ENCODE measurements around the gene TPD52L1. TPM values are rescaled to one million over a fixed set of nuclear protein-coding genes. Genes with fewer than 3 reads are reported as not detected.

Gene TPD52L1
- total RNA-seq, 2 experiments from 2014 or later: 0.52 to 1.1 TPM

GRCh38 chr6:125217992-125218391 lies 64.4 kb downstream of the TPD52L1 start:
- ChIA-PET CTCF (no interaction called here), POLR2A (interaction anchor here (0.6 kb wide), 1 partner anchor 541 kb away, joined by 3 read pairs; no protein-coding TSS in a partner anchor)
- intact Hi-C loops (cut with micrococcal nuclease): loop anchor here (1.0 kb wide), 1 partner anchor 10 kb away; no protein-coding TSS in a partner anchor
- Mint-ChIP-seq H3K4me3 (no peak overlapping the region), H3K9me3 (no peaks in the 10 kb centered on the region), H3K27ac (no peak overlapping the region), H3K4me1 (ENCODE audit: low read depth) (no peaks in the 10 kb centered on the region), H3K36me3 (ENCODE audit: low read depth) (no peaks in the 10 kb centered on the region), H3K27me3 (peaks cover 1% of the 10 kb centered on the region)
- DNase-seq: no peak
- no peak for TF ChIP-seq CTCF (IDR thresholded peaks at IDR 0.05)
- no peak for ATAC-seq

GRCh38 chr6:125219361-125219895 lies 65.9 kb downstream of the TPD52L1 start:
- no peak for ATAC-seq
- ChIA-PET CTCF (no interaction called here), POLR2A (no interaction called here)
- H3K9me3 Mint-ChIP-seq: no peaks in the 10 kb centered on the region
- intact Hi-C loops (cut with micrococcal nuclease): no loop called here
- no peaks in the 10 kb centered on the region for H3K4me1 Mint-ChIP-seq (ENCODE audit: low read depth)
- no peak overlapping the region for H3K27ac Mint-ChIP-seq
- no peak overlapping the region for H3K4me3 Mint-ChIP-seq
- H3K36me3 Mint-ChIP-seq (ENCODE audit: low read depth): no peaks in the 10 kb centered on the region
- no peak for DNase-seq
- TF ChIP-seq CTCF (IDR thresholded peaks at IDR 0.05): no peak
- peaks cover 1% of the 10 kb centered on the region for H3K27me3 Mint-ChIP-seq

DNA sequence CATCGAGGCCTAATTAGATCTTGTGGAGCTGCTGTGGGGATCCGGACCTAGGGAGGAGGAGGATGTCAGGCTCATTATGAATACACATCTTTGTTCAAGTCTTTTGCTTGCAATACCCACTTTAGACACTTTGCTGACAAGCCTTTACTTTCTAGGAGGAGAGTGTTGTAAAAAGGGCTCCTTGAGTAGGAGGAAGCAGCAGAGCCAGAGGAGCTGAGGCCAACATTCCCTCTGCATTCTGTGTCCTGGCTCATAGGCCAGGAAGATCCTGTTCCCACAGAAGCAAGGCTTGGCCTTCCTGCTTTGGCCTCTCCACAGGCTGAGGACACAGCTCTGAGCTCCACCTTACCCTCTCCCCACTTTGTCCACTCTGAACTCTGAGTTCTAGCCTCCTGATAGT lies 67.1 kb downstream of the TPD52L1 start:
- no peaks in the 10 kb centered on the region for H3K36me3 Mint-ChIP-seq (ENCODE audit: low read depth)
- DNase-seq (no peak), ATAC-seq (no peak)
- ChIA-PET CTCF (no interaction called here), POLR2A (no interaction called here)
- no peak overlapping the region for H3K4me3 Mint-ChIP-seq
- no peak overlapping the region for H3K27ac Mint-ChIP-seq
- H3K27me3 Mint-ChIP-seq: peaks cover 1% of the 10 kb centered on the region
- H3K9me3 Mint-ChIP-seq: no peaks in the 10 kb centered on the region
- TF ChIP-seq CTCF (IDR thresholded peaks at IDR 0.05): no peak
- no peaks in the 10 kb centered on the region for H3K4me1 Mint-ChIP-seq (ENCODE audit: low read depth)
- intact Hi-C loops (cut with micrococcal nuclease): no loop called here

- H3K4me1 Mint-ChIP-seq (ENCODE audit: low read depth): no peaks in the 10 kb centered on the region
- H3K36me3 Mint-ChIP-seq (ENCODE audit: low read depth): no peaks in the 10 kb centered on the region
- no peak overlapping the region for H3K4me3 Mint-ChIP-seq
- peaks cover 3% of the 10 kb centered on the region for H3K27me3 Mint-ChIP-seq
- CTCF ChIA-PET: no interaction called here
- H3K27ac Mint-ChIP-seq: no peak overlapping the region
- intact Hi-C loops (cut with micrococcal nuclease): no loop called here
- TF ChIP-seq CTCF (IDR thresholded peaks at IDR 0.05): no peak
- H3K9me3 Mint-ChIP-seq: no peaks in the 10 kb centered on the region
- DNase-seq (no peak), ATAC-seq (no peak)
- POLR2A ChIA-PET: no interaction called here
Observed at GRCh38 chr6:125222531-125223455, 69.2 kb downstream of the TPD52L1 start.

GRCh38 chr6:125224231-125224861 lies 70.8 kb downstream of the TPD52L1 start:
- TF ChIP-seq CTCF (IDR thresholded peaks at IDR 0.05): no peak
- H3K9me3 Mint-ChIP-seq: no peaks in the 10 kb centered on the region
- POLR2A ChIA-PET: no interaction called here
- H3K4me1 Mint-ChIP-seq (ENCODE audit: low read depth): no peaks in the 10 kb centered on the region
- H3K27ac Mint-ChIP-seq: no peak overlapping the region
- no peak for ATAC-seq
- no peaks in the 10 kb centered on the region for H3K36me3 Mint-ChIP-seq (ENCODE audit: low read depth)
- CTCF ChIA-PET: no interaction called here
- intact Hi-C loops (cut with micrococcal nuclease): no loop called here
- H3K4me3 Mint-ChIP-seq: no peak overlapping the region
- peaks cover 6% of the 10 kb centered on the region for H3K27me3 Mint-ChIP-seq
- no peak for DNase-seq

Data from activated CD8-positive, alpha-beta T cell treated with anti-CD3 and anti-CD28 coated beads for 36 hours (primary cell).